ENCODE measurements around the gene PEA15. TPM values are rescaled to one million over a fixed set of nuclear protein-coding genes. Genes with fewer than 3 reads are reported as not detected.

PEA15 gene
- total RNA-seq, 1 experiment from 2014 or later: 57.5 TPM

GRCh38 chr1:160236806-160237205, 31.6 kb downstream of the PEA15 start:
- no peak for DNase-seq (ENCODE audit: extremely low read depth, low read depth)

- DNase-seq (ENCODE audit: extremely low read depth, low read depth): no peak
These were observed 32.4 kb downstream of the PEA15 start for GRCh38 chr1:160237558-160237957.

GRCh38 chr1:160238408-160238807, 33.2 kb downstream of the PEA15 start:
- no peak for DNase-seq (ENCODE audit: extremely low read depth, low read depth)

GRCh38 chr1:160239582-160240299, 34.6 kb downstream of the PEA15 start:
- DNase-seq (ENCODE audit: extremely low read depth, low read depth): no peak

GRCh38 chr1:160243767-160244166, 38.6 kb downstream of the PEA15 start:
- DNase-seq (ENCODE audit: extremely low read depth, low read depth): no peak

- no peak for DNase-seq (ENCODE audit: extremely low read depth, low read depth)
These were observed 39.0 kb downstream of the PEA15 start for GRCh38 chr1:160244209-160244608.

- peak; percentile 25 for DNase-seq (ENCODE audit: extremely low read depth, low read depth)
These were observed 40.2 kb downstream of the PEA15 start for GRCh38 chr1:160245434-160245833.

GRCh38 chr1:160247053-160247452, 41.9 kb downstream of the PEA15 start:
- DNase-seq (ENCODE audit: extremely low read depth, low read depth): no peak

GRCh38 chr1:160251011-160251410, 45.8 kb downstream of the PEA15 start:
- no peak for DNase-seq (ENCODE audit: extremely low read depth, low read depth)

GRCh38 chr1:160251687-160252526, 46.7 kb downstream of the PEA15 start:
- peak; percentile 78 for DNase-seq (ENCODE audit: extremely low read depth, low read depth)

- DNase-seq (ENCODE audit: extremely low read depth, low read depth): no peak
These were observed 50.7 kb downstream of the PEA15 start for GRCh38 chr1:160255781-160256300.

- DNase-seq (ENCODE audit: extremely low read depth, low read depth): no peak
These were observed 51.3 kb downstream of the PEA15 start for GRCh38 chr1:160256396-160257046.

- no peak for DNase-seq (ENCODE audit: extremely low read depth, low read depth)
These were observed 52.3 kb downstream of the PEA15 start for GRCh38 chr1:160257411-160258015.

GRCh38 chr1:160258177-160258798, 53.1 kb downstream of the PEA15 start:
- DNase-seq (ENCODE audit: extremely low read depth, low read depth): no peak

- peak; percentile 25 for DNase-seq (ENCODE audit: extremely low read depth, low read depth)
These were observed 55.5 kb downstream of the PEA15 start for GRCh38 chr1:160260406-160261382.

- peak; percentile 68 for DNase-seq (ENCODE audit: extremely low read depth, low read depth)
These were observed 56.3 kb downstream of the PEA15 start for GRCh38 chr1:160261556-160261892.

- peak; percentile 99 for DNase-seq (ENCODE audit: extremely low read depth, low read depth)
These were observed 57.0 kb downstream of the PEA15 start, which contains the start of gene DCAF8 for GRCh38 chr1:160261893-160262794. DCAF8 (minus strand) TSS chr1:160262549; CDS start chr1:160244008, 18,541 bp downstream.

GRCh38 chr1:160264795-160265307, 59.7 kb downstream of the PEA15 start:
- DNase-seq (ENCODE audit: extremely low read depth, low read depth): no peak
